HG03442 (cell line): ENCODE measurements around the gene PPP1R12C.
"Not testable (repeated sequence)": the region's sequence is repeated elsewhere in the genome, so short reads cannot be mapped to it uniquely, and the experiment has no call there.

Source experiments
- ATAC-seq: cut with Tn5 transposase; IDR thresholded peaks from one replicate; pipeline ENCODE4 v1.9.1; 2021; ENCODE audit warnings: mild to moderate bottlenecking, moderate library complexity; ENCODE audit not compliant: unreplicated experiment

PPP1R12C gene

GRCh38 chr19:55116859-55117662 lies at the start of gene PPP1R12C:
PPP1R12C (minus strand) TSS chr19:55117637; CDS start chr19:55117543, 94 bp downstream.
- ATAC-seq = no peak

- peak; percentile 73 for ATAC-seq
Measured at GRCh38 chr19:55166530-55167268, 49.3 kb upstream of the PPP1R12C start, which contains the start of gene DNAAF3. DNAAF3 (minus strand) TSS chr19:55166613; CDS start chr19:55166413, 200 bp downstream.

GRCh38 chr19:55165952-55166529 lies 48.6 kb upstream of the PPP1R12C start:
- ATAC-seq = peak; percentile 27

GRCh38 chr19:55161571-55162322 lies 44.3 kb upstream of the PPP1R12C start:
- no peak for ATAC-seq

- ATAC-seq = no peak
Measured at GRCh38 chr19:55160986-55161365, 43.5 kb upstream of the PPP1R12C start.

- ATAC-seq = no peak
Measured at GRCh38 chr19:55160128-55160985, 42.9 kb upstream of the PPP1R12C start.

- no peak for ATAC-seq
Measured at GRCh38 chr19:55158848-55159749, 41.7 kb upstream of the PPP1R12C start.

GRCh38 chr19:55158423-55158822 lies 41.0 kb upstream of the PPP1R12C start:
- ATAC-seq = no peak

GRCh38 chr19:55157064-55157908 lies 39.8 kb upstream of the PPP1R12C start, which contains the start of gene TNNI3:
TNNI3 (minus strand) TSS chr19:55157732; CDS start chr19:55157589, 143 bp downstream.
- ATAC-seq = no peak

GRCh38 chr19:55156202-55157063 lies 39.0 kb upstream of the PPP1R12C start:
- ATAC-seq = no peak

- ATAC-seq = not testable (repeated sequence)
Measured at GRCh38 chr19:55155784-55156183, 38.3 kb upstream of the PPP1R12C start.

- no peak for ATAC-seq
Measured at GRCh38 chr19:55153652-55154264, 36.3 kb upstream of the PPP1R12C start.

GRCh38 chr19:55152017-55152416 lies 34.6 kb upstream of the PPP1R12C start:
- ATAC-seq = no peak

GRCh38 chr19:55149078-55150003 lies 31.9 kb upstream of the PPP1R12C start, which contains the start of gene TNNT1:
TNNT1 (minus strand) TSS chr19:55149206; CDS start chr19:55147157, 2,049 bp downstream.
- no peak for ATAC-seq

- no peak for ATAC-seq
Measured at GRCh38 chr19:55147545-55148251, 30.3 kb upstream of the PPP1R12C start.
